Pons (tissue), 1 donor: Measurements from ENCODE around the gene ZFPL1.

Experiments
- DNase-seq: peaks from one replicate; pipeline ENCODE4 v3.0.0-alpha.2; 2016; ENCODE audit warnings: low spot score

The ZFPL1 gene

DNA sequence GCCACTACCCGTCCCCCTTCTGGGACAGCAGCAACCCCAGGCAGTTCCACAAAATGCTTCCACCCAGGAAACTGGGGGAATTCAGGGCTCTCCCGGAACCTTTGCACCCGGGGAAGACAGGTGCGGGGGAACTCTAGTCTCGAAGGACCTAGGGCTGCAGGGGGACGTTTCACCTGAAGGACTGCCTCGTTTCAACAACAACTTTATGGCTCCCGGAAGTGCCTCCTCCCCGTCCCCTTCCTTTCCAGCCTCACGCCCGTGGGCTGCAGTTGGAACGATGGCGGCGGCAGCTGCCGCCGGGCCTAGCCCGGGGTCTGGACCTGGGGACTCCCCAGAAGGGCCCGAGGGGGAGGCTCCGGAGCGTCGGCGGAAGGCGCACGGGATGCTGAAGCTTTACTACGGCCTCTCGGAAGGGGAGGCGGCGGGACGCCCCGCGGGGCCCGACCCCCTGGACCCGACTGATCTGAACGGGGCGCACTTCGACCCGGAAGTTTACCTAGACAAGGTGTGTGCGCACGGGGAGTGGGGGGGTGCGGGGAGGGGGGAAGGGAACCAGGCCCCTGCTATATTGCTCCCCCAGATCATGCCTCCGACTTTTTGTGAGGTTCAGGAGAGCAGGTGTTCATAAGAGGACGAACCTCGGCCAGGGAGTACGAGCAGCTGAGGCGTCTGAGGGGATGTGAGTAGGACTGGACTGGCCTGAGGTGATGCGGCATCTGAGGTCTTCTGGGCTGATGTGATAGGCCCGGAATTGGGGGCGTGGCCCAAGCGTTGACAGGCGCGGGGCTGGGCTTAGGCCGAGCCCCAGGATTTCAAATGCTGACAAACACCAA is 12.2 kb downstream of the ZFPL1 start, which contains the start of gene VPS51:
Gene VPS51 (plus strand): TSS at position 241 of the 833 bp plus-strand sequence. CDS start 37 bp downstream, at position 278.
- peak; percentile 90 for DNase-seq

DNA sequence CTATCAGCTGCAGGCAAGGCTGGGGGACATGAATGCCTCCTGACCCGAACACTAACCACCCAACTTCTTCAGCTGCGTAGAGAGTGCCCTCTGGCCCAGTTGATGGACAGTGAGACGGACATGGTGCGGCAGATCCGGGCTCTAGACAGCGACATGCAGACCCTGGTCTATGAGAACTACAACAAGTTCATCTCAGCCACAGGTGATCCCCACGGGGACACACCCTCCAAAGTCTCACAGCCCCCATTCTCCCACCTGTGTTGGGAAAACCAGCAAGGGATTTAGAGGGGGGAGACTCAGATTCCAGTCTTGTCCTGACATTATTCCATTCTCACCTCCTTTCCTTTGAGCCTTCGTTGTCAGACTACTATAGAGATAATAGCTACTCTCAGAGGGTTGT is 12.9 kb downstream of the ZFPL1 start:
- DNase-seq, result no peak

DNA sequence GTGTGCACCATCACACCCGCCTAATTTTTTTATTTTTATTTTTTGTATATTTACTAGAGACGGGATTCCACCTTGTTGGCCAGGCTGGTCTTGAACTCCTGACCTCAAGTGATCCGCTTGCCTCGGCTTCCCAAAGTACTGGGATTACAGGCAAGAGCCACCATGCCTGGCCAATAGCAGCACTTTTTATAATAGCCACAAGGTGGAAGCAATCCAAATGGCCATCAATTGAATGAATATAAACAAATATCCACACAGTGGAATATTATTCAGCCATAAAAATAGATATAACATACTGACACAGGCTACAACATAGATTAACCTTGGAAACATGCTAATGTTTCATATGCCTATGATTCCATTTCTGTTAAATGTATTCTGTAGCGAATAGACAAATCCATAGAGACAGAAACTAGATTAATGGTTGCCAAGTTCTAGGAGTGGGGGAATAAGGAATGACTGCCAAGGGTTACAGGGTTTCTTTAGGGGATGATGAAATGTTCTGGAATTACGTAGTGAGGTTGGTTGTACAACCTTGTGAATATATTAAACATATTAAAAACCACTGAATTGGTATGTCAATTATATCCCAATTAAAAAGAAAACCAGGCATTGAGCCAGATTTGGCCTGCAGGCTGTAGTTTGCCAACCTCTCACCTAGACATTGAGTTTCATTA is 16.8 kb downstream of the ZFPL1 start:
- no peak for DNase-seq

DNA sequence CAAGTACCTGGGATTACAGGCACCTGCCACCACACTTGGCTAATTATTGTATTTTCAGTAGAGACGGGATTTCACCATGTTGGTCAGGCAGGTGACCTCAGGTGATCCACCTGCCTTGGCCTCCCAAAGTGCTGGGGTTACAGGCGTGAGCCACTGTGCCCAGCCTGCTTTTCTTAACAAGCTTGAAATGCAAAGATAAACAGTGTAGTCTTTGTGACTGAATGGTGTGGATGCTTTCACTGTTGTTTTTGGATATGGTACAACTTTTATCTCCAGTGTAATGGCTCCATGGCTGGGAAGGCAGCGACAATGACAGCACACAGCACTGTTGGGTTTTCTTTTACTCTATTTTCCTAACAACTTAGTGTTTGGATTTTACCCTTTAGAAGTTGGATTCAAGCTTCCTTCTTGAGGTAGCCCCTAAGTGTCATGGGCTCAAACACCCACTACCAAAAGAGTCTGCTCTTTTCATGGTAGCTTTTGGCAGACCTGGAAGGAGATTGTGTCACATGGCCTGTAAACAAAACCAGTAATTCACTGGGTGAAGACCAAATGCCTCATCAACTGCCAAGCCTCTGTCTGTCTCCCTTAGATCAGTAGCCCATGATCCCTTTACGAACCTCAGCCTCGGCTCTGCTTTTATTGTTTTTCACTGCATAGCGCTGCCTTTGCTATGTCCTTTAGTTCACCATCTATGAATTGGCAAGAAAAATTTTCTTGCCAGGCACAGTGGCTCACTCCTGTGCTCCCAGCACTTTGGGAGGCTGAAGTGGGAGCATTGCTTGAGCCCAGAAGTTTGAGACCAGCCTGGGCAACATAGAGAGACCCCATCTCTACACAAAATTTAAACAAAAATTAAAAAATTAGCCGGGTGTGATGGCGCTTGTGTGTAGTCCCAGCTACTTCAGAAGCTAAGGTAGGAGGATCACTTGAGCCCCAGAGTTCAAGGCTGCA is 18.4 kb downstream of the ZFPL1 start:
- DNase-seq, result peak; percentile 94

DNA sequence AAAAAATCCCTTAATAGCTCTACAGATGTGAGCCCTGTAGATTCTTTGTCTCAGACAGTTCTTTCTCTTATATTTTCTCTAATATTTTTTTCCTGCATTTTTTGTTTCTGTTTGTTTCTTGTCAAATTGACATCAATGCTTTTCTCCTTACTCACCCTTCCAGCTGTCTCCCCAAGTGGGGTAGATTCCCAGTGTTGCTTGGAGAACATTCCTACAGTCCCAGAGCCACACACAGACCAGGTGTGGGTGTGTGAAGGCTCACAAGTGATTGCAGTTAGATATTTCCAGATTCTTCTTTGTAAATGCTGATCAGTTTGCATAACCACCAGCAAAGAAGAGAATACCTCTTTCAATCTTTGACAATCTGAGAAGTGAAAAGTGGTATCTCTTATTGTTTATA is 19.5 kb downstream of the ZFPL1 start:
- no peak for DNase-seq

DNA sequence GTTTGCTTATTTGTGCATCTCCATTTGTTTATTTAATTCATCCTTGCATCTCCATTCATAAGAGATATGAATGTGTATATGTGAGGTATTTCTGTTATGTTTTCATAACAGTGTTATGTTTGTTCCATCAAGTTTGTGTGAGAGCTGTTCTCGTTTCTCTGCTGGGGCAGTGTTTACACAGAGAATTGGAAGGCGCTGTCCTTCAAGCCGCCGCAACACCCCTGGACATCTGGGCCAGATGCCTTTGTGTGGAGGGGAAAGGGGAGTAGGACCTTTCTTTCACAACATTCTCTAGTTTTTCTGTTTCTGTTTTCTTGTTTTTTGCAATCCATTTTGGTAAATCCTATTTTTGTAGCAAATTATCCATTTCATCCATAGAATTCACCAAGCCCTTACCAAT is 20.6 kb downstream of the ZFPL1 start:
- peak; percentile 59 for DNase-seq

DNA sequence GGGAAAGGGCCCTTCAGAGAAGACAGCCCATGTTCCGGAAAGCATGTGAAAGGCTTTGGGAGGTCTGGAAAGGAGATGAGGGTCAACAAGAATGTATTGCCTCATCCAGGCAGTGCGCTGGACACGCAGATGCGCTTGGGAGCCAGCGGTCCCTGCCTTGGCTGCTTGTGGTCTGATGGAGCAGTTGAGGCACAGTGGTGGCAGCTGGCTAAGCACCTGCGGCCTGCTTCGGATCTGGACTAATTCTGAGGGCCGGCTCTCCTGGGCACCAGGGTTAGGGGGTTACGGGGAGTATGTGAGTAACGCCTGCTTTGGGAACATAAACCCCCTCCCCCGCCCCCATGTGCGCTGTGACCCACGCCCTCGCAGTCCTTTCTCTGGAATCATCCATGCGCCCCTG is 23.1 kb downstream of the ZFPL1 start:
- no peak for DNase-seq

DNA sequence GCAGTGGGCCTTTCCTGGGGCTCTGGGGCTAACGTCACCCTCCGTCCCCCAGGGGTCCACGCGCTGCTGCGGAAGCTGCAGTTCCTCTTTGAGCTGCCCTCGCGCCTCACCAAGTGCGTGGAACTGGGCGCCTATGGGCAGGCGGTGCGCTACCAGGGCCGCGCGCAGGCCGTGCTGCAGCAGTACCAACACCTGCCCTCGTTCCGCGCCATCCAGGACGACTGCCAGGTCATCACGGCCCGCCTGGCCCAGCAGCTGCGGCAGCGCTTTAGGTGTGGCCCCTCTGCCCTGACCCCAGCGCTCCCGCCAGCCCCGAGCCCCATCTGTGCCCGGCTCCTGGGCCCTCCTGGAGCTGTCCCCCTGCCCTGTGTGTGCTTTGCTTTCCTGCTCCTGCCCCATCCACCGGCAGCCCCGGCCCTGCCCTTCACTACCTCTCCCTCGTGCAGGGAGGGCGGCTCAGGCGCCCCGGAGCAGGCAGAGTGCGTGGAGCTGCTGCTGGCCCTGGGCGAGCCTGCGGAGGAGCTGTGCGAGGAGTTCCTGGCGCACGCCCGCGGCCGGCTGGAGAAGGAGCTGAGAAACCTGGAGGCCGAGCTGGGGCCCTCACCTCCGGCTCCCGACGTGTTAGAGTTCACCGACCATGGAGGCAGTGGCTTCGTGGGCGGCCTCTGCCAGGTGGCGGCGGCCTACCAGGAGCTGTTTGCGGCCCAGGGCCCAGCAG is 23.9 kb downstream of the ZFPL1 start:
- DNase-seq, result no peak

DNA sequence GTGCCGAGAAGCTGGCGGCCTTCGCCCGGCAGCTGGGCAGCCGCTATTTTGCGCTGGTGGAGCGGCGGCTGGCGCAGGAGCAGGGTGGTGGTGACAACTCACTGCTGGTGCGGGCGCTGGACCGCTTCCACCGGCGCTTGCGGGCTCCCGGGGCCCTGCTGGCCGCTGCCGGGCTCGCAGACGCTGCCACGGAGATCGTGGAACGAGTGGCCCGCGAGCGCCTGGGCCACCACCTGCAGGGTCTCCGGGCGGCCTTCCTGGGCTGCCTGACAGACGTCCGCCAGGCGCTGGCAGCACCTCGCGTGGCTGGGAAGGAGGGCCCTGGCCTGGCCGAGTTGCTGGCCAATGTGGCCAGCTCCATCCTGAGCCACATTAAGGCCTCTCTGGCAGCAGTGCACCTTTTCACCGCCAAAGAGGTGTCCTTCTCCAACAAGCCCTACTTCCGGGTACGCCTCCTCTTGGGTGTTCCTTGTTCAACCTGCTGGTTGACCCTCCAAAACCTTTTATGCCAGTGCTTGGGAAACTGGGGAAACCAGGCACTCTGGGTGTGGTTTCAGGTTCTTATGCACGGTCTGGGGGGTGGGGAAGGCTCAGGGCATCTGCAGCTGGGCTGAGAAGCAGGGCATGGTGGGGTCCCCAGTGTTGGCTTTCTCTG is 24.6 kb downstream of the ZFPL1 start:
- no peak for DNase-seq

DNA sequence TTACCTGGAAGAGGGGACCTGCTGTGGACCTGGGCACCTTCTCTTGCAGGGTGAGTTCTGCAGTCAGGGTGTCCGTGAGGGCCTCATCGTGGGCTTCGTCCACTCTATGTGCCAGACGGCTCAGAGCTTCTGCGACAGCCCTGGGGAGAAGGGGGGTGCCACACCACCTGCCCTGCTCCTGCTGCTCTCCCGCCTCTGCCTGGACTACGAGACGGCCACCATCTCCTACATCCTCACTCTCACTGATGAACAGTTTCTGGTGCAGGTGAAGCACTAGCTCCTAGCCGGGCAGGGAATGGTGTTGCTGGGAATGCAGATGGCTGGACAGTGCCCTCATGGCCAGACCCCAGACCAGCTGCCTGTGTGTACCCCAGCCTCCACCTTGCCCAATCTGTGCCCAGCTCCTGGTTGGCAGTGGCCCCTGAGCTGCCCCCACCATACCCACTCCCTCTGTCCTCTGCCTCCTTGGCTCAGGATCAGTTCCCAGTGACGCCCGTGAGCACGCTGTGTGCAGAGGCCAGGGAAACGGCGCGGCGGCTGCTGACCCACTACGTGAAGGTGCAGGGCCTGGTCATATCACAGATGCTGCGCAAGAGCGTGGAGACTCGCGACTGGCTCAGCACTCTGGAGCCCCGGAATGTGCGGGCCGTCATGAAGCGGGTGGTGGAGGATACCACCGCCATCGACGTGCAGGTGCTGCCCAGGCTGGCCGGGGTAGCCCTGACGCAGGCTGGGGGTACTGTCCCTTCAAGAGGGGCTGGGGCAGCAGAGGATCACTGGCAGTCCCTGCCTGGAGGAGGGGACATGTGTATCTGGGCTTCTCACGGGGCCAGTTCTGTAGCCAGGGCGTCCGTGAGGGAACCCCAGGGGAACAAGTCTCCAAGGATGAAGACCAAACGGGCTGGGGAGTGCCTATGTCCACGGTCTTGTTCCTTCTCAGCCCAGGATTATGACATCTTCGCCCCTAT is 25.5 kb downstream of the ZFPL1 start:
- DNase-seq, result no peak

DNA sequence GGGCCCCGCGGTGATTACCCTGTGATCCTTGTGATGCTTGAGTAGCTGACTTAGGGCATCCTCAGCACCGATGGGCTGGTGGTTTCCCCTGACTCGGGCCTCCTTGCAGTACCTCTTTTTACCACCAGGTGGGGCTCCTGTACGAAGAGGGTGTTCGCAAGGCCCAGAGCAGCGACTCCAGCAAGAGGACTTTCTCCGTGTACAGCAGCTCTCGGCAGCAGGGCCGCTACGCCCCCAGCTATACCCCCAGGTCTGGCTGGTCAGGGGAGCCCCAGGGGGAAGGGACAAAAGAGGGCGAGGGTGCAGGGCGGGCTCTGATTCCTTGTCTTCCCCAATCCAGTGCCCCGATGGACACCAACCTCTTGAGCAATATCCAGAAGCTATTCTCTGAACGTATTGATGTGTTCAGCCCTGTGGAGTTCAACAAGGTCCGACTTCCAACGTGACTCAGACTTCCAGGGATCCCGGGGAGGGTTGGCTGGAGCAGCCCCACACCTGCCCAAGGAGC is 26.4 kb downstream of the ZFPL1 start:
- DNase-seq, result peak; percentile 84

DNA sequence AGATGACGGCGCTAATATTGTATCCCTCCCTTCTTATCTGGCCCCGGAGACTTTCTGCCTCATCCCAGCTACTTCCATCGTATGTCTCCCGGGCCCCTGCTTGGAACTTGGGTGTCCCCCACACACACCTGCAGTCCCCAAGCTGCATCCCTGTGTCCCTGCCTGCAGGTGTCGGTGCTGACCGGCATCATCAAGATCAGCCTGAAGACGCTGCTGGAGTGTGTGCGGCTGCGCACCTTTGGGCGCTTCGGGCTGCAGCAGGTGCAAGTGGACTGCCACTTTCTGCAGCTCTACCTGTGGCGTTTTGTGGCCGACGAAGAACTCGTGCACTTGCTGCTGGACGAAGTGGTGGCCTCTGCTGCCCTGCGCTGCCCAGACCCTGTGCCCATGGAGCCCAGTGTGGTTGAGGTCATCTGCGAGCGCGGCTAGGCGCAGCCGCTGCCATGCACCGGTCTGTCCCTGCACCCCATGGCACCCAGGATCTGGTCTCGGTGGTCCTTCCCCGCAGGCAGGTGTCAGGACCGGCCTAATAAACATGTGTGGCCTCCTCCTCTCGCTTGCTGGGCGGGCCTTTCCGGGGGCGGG is 27.2 kb downstream of the ZFPL1 start:
- no peak for DNase-seq

DNA sequence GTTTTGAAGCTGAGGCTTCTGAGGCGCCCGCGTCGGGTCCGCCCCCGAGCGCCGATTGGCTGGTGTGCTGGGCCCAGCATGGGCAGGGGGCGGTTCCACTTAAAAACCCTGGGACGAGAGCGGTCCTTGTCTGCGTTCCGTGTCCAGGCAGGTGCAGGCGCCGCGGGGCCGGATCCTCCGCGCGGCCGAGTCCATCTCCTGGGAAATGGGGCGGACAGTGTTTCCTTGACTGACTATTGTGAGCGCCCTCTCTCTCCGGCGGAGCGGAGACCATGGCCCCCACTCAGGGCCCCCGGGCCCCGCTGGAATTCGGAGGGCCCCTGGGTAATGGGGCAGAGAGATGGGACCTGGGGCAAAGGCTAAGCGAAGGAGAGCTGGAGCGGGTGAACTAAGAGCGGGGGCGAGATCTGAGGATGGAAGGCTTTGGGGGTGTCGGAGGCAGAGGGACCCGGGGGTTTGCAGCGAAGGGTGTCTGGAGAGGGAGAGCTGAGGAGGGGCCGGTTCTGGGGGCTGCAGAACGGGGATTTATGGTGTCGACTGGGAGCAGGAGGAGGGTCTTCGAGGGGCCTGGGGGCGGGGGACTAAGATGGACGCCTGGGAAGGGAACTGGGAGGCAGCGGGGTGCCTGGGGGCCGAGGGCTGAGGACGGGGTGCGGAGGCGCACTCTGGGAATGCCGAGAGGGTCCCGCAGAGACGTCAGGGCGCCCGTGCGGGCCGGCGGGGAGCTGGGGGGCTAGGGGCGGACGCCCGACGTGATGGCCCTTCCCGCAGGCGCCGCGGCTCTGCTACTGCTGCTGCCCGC is 27.9 kb downstream of the ZFPL1 start, which contains the start of gene TM7SF2:
Gene TM7SF2 (plus strand): TSS at position 129 of the 802 bp plus-strand sequence. CDS start 144 bp downstream, at position 273.
- DNase-seq, result peak; percentile 97

DNA sequence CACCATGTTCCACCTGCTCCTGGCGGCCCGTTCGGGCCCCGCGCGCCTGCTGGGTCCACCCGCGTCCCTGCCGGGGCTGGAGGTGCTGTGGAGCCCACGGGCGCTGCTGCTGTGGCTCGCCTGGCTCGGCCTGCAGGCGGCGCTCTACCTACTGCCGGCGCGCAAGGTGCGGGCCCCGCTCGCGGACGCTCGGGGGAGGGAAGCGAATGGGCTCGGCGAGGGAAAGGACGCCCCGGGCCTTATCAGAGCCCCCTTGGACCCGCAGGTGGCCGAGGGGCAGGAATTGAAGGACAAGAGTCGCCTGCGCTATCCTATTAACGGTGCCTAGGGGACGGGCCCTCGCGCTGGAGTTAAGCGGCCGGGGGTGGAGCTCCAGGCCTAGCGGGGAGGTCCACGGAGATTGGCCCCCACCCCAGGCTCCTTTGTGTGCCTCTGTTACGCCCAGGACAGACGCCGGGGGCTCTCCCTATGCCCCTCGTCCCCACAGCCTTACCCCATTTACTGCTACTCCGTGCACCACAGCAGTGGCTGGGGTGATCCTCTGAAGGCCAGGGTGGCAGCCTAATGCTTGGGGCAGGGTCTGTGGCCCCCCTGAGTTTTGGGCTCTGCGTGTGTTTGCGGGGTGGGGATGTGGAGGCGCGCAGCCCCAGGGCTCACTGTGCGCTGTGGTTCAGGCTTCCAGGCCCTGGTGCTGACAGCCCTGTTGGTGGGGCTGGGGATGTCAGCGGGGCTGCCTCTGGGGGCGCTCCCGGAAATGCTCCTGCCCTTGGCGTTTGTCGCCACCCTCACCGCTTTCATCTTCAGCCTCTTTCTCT is 28.7 kb downstream of the ZFPL1 start:
- no peak for DNase-seq

DNA sequence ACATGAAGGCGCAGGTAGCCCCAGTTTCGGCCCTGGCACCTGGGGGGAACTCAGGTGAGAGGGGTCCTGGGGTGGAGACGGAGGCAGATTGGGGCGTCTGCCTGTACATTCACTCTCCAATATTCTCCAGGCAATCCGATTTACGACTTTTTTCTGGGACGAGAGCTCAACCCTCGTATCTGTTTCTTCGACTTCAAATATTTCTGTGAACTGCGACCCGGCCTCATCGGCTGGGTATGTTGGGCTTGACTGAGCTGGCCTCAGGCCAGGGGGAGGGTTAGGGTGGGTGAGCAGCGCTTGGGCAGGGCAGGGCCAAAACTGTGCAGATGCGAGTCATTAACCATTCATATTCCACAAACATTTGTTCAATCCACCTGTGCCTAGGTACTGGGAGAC is 29.3 kb downstream of the ZFPL1 start:
- DNase-seq, result no peak

DNA sequence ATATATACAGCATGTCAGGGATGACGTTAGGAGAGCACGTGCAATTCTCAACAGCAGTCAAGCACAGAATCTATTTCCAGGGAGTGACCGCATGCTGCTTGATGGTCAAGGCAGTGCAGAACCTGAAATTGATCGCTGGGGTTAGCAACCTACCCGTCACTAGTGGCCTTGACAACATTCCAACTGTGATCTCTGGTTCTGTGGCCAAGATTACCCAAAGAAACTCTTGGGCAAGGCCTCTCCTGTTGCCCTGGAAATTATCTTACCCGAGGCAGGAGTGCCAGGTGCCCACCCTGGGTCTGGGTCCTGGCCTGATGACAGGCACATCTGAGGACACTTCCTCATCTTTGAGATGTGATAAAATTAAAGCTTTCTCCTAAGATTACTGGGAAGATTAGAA is 29.8 kb downstream of the ZFPL1 start:
- DNase-seq, result no peak

DNA sequence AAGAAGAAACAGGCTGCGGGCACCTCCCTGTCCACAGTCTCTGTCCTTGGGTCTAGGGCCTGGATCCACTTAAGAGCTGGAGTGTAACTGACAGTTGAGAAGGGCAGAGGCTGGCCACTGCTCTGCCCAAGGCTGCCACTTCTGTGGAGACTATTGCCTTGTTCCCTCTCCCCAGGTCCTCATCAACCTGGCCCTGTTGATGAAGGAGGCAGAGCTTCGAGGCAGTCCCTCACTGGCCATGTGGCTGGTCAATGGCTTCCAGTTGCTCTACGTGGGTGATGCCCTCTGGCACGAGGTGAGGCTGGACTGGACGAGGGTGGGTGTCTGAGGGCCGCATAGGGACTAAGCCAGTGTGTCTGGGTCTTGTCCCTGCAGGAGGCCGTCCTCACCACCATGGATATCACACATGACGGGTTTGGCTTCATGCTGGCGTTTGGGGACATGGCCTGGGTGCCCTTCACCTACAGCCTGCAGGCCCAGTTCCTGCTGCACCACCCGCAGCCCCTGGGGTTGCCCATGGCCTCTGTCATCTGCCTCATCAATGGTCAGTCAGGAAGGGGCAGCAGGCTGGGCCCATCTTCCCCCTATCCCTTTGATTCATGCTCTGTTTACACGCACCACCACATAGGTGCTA is 30.6 kb downstream of the ZFPL1 start:
- no peak for DNase-seq
